AG09319 (cell line): Measurements from ENCODE around the gene PCBP3.
"Not testable (repeated sequence)": the region's sequence is repeated elsewhere in the genome, so short reads cannot be mapped to it uniquely, and the experiment has no call there.

ENCODE experiments used
- DNase-seq: peaks from one replicate; pipeline ENCODE4 v3.0.0-alpha.2; 2010; ENCODE audit warnings: low read depth; ENCODE audit errors: extremely low read depth
- TF ChIP-seq, protein P1 (sequence below): IDR thresholded peaks from 2 replicates; pipeline ENCODE4 v1.5.1; 2011; ENCODE audit warnings: low read depth, mild to moderate bottlenecking, inconsistent platforms, low read length, moderate library complexity

Gene PCBP3

GRCh38 chr21:45880097-45881068, 236.9 kb downstream of the PCBP3 start:
- TF ChIP-seq, protein P1, sequence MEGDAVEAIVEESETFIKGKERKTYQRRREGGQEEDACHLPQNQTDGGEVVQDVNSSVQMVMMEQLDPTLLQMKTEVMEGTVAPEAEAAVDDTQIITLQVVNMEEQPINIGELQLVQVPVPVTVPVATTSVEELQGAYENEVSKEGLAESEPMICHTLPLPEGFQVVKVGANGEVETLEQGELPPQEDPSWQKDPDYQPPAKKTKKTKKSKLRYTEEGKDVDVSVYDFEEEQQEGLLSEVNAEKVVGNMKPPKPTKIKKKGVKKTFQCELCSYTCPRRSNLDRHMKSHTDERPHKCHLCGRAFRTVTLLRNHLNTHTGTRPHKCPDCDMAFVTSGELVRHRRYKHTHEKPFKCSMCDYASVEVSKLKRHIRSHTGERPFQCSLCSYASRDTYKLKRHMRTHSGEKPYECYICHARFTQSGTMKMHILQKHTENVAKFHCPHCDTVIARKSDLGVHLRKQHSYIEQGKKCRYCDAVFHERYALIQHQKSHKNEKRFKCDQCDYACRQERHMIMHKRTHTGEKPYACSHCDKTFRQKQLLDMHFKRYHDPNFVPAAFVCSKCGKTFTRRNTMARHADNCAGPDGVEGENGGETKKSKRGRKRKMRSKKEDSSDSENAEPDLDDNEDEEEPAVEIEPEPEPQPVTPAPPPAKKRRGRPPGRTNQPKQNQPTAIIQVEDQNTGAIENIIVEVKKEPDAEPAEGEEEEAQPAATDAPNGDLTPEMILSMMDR, result peak; percentile 69
- no peak for DNase-seq

DNA sequence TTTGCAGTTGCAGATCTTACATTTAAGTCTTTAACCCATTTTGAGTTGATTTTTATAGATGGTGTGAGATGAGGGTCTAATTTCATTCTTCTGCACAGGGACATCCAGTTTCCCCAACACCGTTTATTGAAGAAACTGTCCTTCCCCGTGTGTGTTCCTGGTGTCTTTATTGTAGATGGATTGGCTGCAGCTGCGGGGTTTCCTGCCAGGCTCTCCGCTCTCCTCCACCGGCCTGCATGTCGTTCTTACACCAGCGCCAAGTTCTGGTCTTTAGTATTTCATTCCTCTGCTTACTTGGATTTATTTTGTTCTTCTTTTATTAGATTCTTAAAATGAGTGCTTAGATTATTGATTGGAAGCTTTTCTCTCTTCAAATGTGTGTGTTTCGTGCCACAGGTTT, 239.1 kb downstream of the PCBP3 start:
- no peak for DNase-seq

GRCh38 chr21:45883090-45883489, 239.6 kb downstream of the PCBP3 start:
- no peak for DNase-seq
- TF ChIP-seq, protein P1, result no peak

More for the DNA sequence above, 239.1 kb downstream of the PCBP3 start:
- TF ChIP-seq, protein P1, result no peak

GRCh38 chr21:45885597-45885929, 242.0 kb downstream of the PCBP3 start:
- TF ChIP-seq, protein P1, result no peak
- no peak for DNase-seq

- not testable (repeated sequence) for DNase-seq
Measured at GRCh38 chr21:45885930-45886601, 242.5 kb downstream of the PCBP3 start.

GRCh38 chr21:45886610-45887026, 243.1 kb downstream of the PCBP3 start:
- TF ChIP-seq, protein P1, result no peak
- no peak for DNase-seq

GRCh38 chr21:45887120-45887611, 243.6 kb downstream of the PCBP3 start:
- no peak for DNase-seq
- TF ChIP-seq, protein P1, result no peak
